Hepatocyte (in vitro differentiated cells): ENCODE results near the gene MAPKAP1. TPM values are rescaled to one million over a fixed set of nuclear protein-coding genes. Genes with fewer than 3 reads are reported as not detected.

Experiments used
- DNase-seq: peaks from one replicate; pipeline ENCODE4 v3.0.0-alpha.2; 2016; ENCODE audit warnings: low spot score
- H2AFZ ChIP-seq: fragments of 200-600 bp; sonication (generic); 2 replicates; pipeline ENCODE4 v1.6.0; 2016; ENCODE audit warnings: antibody characterized with exemption, mild to moderate bottlenecking
- H3K27ac ChIP-seq: fragments of 200-600 bp; sonication (generic); 2 replicates; pipeline ENCODE4 v1.5.1; 2016; ENCODE audit warnings: mild to moderate bottlenecking
- H3K27me3 ChIP-seq: fragments of 200-600 bp; sonication (generic); 2 replicates; pipeline ENCODE4 v1.6.1; 2016
- H3K36me3 ChIP-seq: fragments of 200-600 bp; sonication (generic); replicated peaks from 2 replicates; pipeline ENCODE4 v1.5.1; 2016; ENCODE audit warnings: low read depth; ENCODE audit not compliant: insufficient read depth
- H3K4me1 ChIP-seq: fragments of 200-600 bp; sonication (generic); 2 replicates; pipeline ENCODE4 v1.5.1; 2016; ENCODE audit warnings: mild to moderate bottlenecking, moderate library complexity; ENCODE audit not compliant: insufficient read depth
- H3K4me2 ChIP-seq: fragments of 200-600 bp; sonication (generic); 2 replicates; pipeline ENCODE4 v1.6.0; 2016
- H3K4me3 ChIP-seq: fragments of 200-600 bp; sonication (generic); 2 replicates; pipeline ENCODE4 v1.5.1; 2016; ENCODE audit warnings: mild to moderate bottlenecking
- H3K79me2 ChIP-seq: fragments of 200-600 bp; sonication (generic); 2 replicates; pipeline ENCODE4 v1.6.0; 2017; ENCODE audit warnings: mild to moderate bottlenecking
- H3K9me2 ChIP-seq: fragments of 200-600 bp; sonication (generic); replicated peaks from 2 replicates; pipeline ENCODE4 v1.6.0; 2017; ENCODE audit warnings: mild to moderate bottlenecking; ENCODE audit not compliant: insufficient read depth
- H3K9me3 ChIP-seq: fragments of 200-600 bp; sonication (generic); 2 replicates; pipeline ENCODE4 v1.5.1; 2016; ENCODE audit warnings: low read depth, mild to moderate bottlenecking
- H4K20me1 ChIP-seq: fragments of 200-600 bp; sonication (generic); 2 replicates; pipeline ENCODE4 v1.6.0; 2016; ENCODE audit warnings: mild to moderate bottlenecking; ENCODE audit not compliant: insufficient read depth, poor library complexity, severe bottlenecking
- EZH2 ChIP-seq: fragments of 200-600 bp; sonication (generic); IDR thresholded peaks from 2 replicates; pipeline ENCODE4 v1.6.1; 2016; ENCODE audit warnings: antibody characterized with exemption, mild to moderate bottlenecking, borderline replicate concordance
- EZH2phosphoT487 ChIP-seq: fragments of 200-600 bp; sonication (generic); IDR thresholded peaks from one replicate; pipeline ENCODE4 v1.6.1; 2018; ENCODE audit warnings: antibody characterized with exemption, mild to moderate bottlenecking, low read depth, moderate library complexity; ENCODE audit not compliant: unreplicated experiment, severe bottlenecking
- WGBS: methylation state at CpG from one replicate; pipeline ENCODE4 v1.1.6; 2016; ENCODE audit warnings: low lambda C conversion rate; ENCODE audit errors: missing lambda C conversion rate; 5-methylcytosine and 5-hydroxymethylcytosine counted together
- polyA plus RNA-seq: library from polyadenylated mRNA; unstranded; fragments of >200 nt; fragmentation: Nextera tagmentation; extraction: Ambion mirVana; gene quantifications from 2 replicates; pipeline ENCODE4 v1.2.1, GENCODE V29; 2016
- total RNA-seq: library from RNA; depleted of rRNA; stranded (reverse); fragments of >200 nt; gene quantifications from 2 replicates; pipeline ENCODE4 v1.2.3, GENCODE V29; 2014
- TF ChIP-seq, protein P1 (sequence below): fragments of 200-600 bp; sonication (generic); IDR thresholded peaks from 2 replicates; pipeline ENCODE4 v1.5.1; 2016; ENCODE audit warnings: antibody characterized with exemption, mild to moderate bottlenecking; ENCODE audit not compliant: poor library complexity

Gene MAPKAP1
- total and polyA plus RNA-seq, 2 experiments from 2014 or later: 74.5 to 79.4 TPM

GRCh38 chr9:125497906-125498305 is 209.1 kb downstream of the MAPKAP1 start:
- Histone ChIP-seq H3K36me3 (no peaks in the 10 kb centered on the region), H2AFZ (no peak overlapping the region), H3K27me3 (no peaks in the 10 kb centered on the region), H3K4me1 (peaks cover 14% of the 10 kb centered on the region), H3K27ac (no peak overlapping the region), H3K79me2 (no peaks in the 10 kb centered on the region), H3K4me2 (no peak overlapping the region), H3K9me3 (no peaks in the 10 kb centered on the region), H3K9me2 (no peaks in the 10 kb centered on the region), H4K20me1 (no peaks in the 10 kb centered on the region), H3K4me3 (no peak overlapping the region)
- DNase-seq: no peak
- 81% methylated on average over 1 of the region's 1 CpG for WGBS
- TF ChIP-seq EZH2: no peak
- TF ChIP-seq, protein P1, sequence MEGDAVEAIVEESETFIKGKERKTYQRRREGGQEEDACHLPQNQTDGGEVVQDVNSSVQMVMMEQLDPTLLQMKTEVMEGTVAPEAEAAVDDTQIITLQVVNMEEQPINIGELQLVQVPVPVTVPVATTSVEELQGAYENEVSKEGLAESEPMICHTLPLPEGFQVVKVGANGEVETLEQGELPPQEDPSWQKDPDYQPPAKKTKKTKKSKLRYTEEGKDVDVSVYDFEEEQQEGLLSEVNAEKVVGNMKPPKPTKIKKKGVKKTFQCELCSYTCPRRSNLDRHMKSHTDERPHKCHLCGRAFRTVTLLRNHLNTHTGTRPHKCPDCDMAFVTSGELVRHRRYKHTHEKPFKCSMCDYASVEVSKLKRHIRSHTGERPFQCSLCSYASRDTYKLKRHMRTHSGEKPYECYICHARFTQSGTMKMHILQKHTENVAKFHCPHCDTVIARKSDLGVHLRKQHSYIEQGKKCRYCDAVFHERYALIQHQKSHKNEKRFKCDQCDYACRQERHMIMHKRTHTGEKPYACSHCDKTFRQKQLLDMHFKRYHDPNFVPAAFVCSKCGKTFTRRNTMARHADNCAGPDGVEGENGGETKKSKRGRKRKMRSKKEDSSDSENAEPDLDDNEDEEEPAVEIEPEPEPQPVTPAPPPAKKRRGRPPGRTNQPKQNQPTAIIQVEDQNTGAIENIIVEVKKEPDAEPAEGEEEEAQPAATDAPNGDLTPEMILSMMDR: no peak
- TF ChIP-seq EZH2phosphoT487: no peak

DNA sequence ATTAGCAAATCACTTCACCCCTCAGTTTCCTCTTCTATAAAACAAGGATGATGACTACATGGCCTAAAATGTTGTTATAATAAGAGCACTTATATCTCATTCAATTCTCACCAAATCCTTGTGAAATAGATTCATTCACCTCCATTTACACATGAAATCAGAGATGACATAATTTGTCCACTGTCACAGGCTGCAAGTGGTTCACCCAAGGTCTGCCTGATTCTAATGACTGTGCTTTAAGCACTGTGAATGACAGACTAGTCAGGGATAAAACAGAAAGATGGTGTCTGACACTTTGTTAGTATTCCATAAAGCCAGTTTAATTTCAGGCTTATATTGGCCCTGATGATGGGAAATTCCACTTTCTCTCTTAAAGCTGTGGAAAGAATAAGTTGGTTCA is 209.5 kb downstream of the MAPKAP1 start:
- Histone ChIP-seq H3K27ac (no peak overlapping the region), H3K4me1 (peaks cover 14% of the 10 kb centered on the region), H3K9me2 (no peaks in the 10 kb centered on the region), H3K4me2 (no peak overlapping the region), H3K9me3 (no peaks in the 10 kb centered on the region), H3K27me3 (no peaks in the 10 kb centered on the region), H4K20me1 (no peaks in the 10 kb centered on the region), H3K4me3 (no peak overlapping the region), H2AFZ (no peak overlapping the region), H3K36me3 (no peaks in the 10 kb centered on the region), H3K79me2 (no peaks in the 10 kb centered on the region)
- DNase-seq: no peak
- no peak for TF ChIP-seq EZH2phosphoT487

DNA sequence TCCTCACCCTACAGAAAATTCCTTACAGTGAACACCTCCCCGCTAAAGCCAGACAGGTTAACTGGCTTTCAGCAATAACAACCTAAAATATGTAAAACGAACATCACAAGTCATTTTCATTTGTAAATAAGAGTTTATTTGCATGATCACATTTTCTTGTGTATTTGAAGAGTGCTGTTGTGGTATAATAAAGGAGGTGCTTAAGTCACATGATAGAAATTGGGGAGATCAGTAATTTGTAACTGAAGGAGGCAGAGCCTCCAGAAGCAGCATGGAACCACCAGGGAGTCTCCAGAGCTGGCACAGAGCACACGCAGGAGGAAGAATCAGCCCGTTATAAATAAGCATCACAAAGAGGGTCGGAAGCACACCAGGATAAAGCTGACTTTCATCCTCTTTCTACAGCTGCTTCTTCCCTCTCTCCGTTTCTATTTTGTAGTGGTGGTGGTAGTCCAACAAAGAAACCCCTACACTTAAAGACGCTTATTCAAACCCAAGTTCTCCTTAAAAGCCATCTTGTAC is 210.6 kb downstream of the MAPKAP1 start:
- H3K9me3 ChIP-seq: no peaks in the 10 kb centered on the region
- no peaks in the 10 kb centered on the region for H3K9me2 ChIP-seq
- WGBS: 90% methylated on average over 7 of the region's 7 CpGs
- no peak overlapping the region for H3K4me2 ChIP-seq
- H4K20me1 ChIP-seq: no peaks in the 10 kb centered on the region
- no peak overlapping the region for H3K4me3 ChIP-seq
- DNase-seq: no peak
- no peaks in the 10 kb centered on the region for H3K79me2 ChIP-seq
- no peaks in the 10 kb centered on the region for H3K36me3 ChIP-seq
- no peak overlapping the region for H2AFZ ChIP-seq
- H3K27ac ChIP-seq: no peak overlapping the region
- peaks cover 14% of the 10 kb centered on the region for H3K4me1 ChIP-seq
- no peaks in the 10 kb centered on the region for H3K27me3 ChIP-seq
- TF ChIP-seq EZH2phosphoT487 (no peak), EZH2 (no peak)
- TF ChIP-seq, protein P1: no peak

DNA sequence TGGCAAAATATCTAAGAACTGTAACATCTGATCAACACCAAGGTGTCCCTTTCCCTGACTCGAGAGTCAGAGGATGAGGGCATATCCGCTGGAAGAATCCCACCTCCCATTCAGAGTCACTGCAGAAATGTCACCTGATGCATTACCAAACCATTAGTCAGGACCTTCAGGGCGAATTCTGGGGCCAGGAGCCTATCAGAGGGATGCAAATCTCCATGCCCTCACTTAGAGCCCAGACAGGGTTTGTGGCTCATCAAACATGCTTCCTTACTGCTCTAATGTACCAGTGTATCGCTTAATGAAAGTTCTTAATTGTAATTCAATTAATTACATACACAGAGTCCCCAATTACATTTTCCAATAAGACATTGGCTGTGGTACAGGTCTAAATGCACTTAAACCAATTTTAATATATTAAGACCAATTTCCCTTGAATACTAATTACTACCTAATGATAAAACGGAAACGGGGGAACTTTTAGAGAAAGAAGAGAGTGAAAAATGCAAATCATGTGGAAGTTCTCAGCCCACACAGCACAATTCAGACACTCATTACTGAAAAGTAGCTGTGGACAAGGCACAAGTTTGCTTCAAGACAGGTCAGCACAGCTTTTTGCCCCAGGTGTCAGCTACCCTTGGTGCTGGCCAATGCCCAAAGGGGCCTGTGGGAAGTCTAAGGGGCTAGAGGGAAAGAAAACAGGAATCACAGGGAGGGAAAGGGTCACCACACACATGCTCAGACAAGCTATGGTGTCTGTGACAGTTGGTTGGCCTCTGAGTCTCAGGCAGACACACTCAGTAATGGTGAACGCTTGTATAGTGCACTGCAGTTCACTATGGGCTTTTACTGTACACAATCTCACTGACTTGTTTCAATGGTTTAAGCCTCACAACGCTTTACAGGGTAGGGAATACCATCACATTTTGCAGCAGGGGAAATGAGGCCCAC is 211.6 kb downstream of the MAPKAP1 start:
- H2AFZ ChIP-seq: no peak overlapping the region
- no peak overlapping the region for H3K4me2 ChIP-seq
- no peaks in the 10 kb centered on the region for H4K20me1 ChIP-seq
- H3K9me2 ChIP-seq: no peaks in the 10 kb centered on the region
- no peaks in the 10 kb centered on the region for H3K27me3 ChIP-seq
- H3K9me3 ChIP-seq: no peaks in the 10 kb centered on the region
- H3K4me3 ChIP-seq: no peak overlapping the region
- peaks cover 14% of the 10 kb centered on the region for H3K4me1 ChIP-seq
- 77% methylated on average over 8 of the region's 8 CpGs for WGBS
- no peaks in the 10 kb centered on the region for H3K79me2 ChIP-seq
- DNase-seq: no peak
- H3K27ac ChIP-seq: no peak overlapping the region
- no peaks in the 10 kb centered on the region for H3K36me3 ChIP-seq
- TF ChIP-seq, protein P1: no peak
- TF ChIP-seq EZH2 (no peak), EZH2phosphoT487 (no peak)
